Loucy (cell line): ENCODE measurements around the gene LSR.
A peak's percentile ranks its signal among the peaks of the same experiment; 100 is the strongest.

Source experiments
- H2AFZ ChIP-seq: fragments of 200-600 bp; sonication (generic); 2 replicates; pipeline ENCODE4 v1.6.0; 2016; ENCODE audit warnings: antibody characterized with exemption, mild to moderate bottlenecking, low read length, moderate library complexity
- H3F3A ChIP-seq: fragments of 200-600 bp; 2 replicates; pipeline ENCODE4 v1.6.0; 2016; ENCODE audit warnings: antibody characterized with exemption, low read depth, mild to moderate bottlenecking
- H3K27me3 ChIP-seq: fragments of 200-600 bp; sonication (generic); 2 replicates; pipeline ENCODE4 v1.6.1; 2014; ENCODE audit warnings: low read length, mild to moderate bottlenecking; ENCODE audit not compliant: insufficient read depth, poor library complexity, severe bottlenecking
- H3K36me3 ChIP-seq: fragments of 200-600 bp; sonication (generic); 2 replicates; pipeline ENCODE4 v1.6.1; 2016; ENCODE audit warnings: low read length; ENCODE audit not compliant: insufficient read depth
- H3K4me1 ChIP-seq: fragments of 200-600 bp; sonication (generic); 2 replicates; pipeline ENCODE4 v1.5.1; 2014; ENCODE audit warnings: low read length, mild to moderate bottlenecking; ENCODE audit not compliant: insufficient read depth, poor library complexity, severe bottlenecking
- H3K4me2 ChIP-seq: fragments of 200-600 bp; sonication (generic); 2 replicates; pipeline ENCODE4 v1.6.0; 2014; ENCODE audit warnings: antibody characterized with exemption, low read length, low read depth, mild to moderate bottlenecking; ENCODE audit not compliant: poor library complexity, severe bottlenecking
- H3K4me3 ChIP-seq: fragments of 200-600 bp; sonication (generic); 2 replicates; pipeline ENCODE4 v1.5.1; 2014; ENCODE audit warnings: low read length, mild to moderate bottlenecking, mixed read lengths; ENCODE audit not compliant: poor library complexity, severe bottlenecking
- H3K79me2 ChIP-seq: fragments of 200-600 bp; sonication (generic); 2 replicates; pipeline ENCODE4 v1.6.1; 2014; ENCODE audit warnings: low read length; ENCODE audit not compliant: insufficient read depth
- H3K9ac ChIP-seq: fragments of 200-600 bp; sonication (generic); 2 replicates; pipeline ENCODE4 v1.6.0; 2014; ENCODE audit warnings: mild to moderate bottlenecking, low read depth, low read length, moderate library complexity; ENCODE audit not compliant: poor library complexity, severe bottlenecking
- H3K9me2 ChIP-seq: fragments of 200-600 bp; sonication (generic); replicated peaks from 2 replicates; pipeline ENCODE4 v1.6.1; 2016; ENCODE audit warnings: low read depth, low read length, mixed read lengths
- H3K9me3 ChIP-seq: fragments of 200-600 bp; sonication (generic); 2 replicates; pipeline ENCODE4 v1.6.1; 2014; ENCODE audit warnings: mild to moderate bottlenecking, antibody characterized with exemption, low read length, low read depth; ENCODE audit not compliant: insufficient read depth
- H4K20me1 ChIP-seq: fragments of 200-600 bp; sonication (generic); 2 replicates; pipeline ENCODE4 v1.6.0; 2014; ENCODE audit warnings: antibody characterized with exemption, low read length, mild to moderate bottlenecking; ENCODE audit not compliant: insufficient read depth, poor library complexity, severe bottlenecking
- EZH2phosphoT487 ChIP-seq: fragments of 200-600 bp; IDR thresholded peaks from 2 replicates; pipeline ENCODE4 v1.6.1; 2018; ENCODE audit warnings: antibody characterized with exemption, mild to moderate bottlenecking, moderate library complexity, borderline replicate concordance
- TF ChIP-seq, protein P1 (sequence below): fragments of 200-600 bp; sonication (generic); conservative IDR thresholded peaks from 2 replicates; pipeline ENCODE4 v1.5.1; 2014; ENCODE audit warnings: mild to moderate bottlenecking, antibody characterized with exemption, low read length

LSR gene

GRCh38 chr19:35216016-35216832, 32.6 kb upstream of the LSR start:
- no peaks in the 10 kb centered on the region for H3K9me2 ChIP-seq
- H3K79me2 ChIP-seq, result no peaks in the 10 kb centered on the region
- peaks cover 25% of the 10 kb centered on the region for H3K4me1 ChIP-seq
- H4K20me1 ChIP-seq, result no peaks in the 10 kb centered on the region
- H3F3A ChIP-seq, result peaks cover 3% of the 10 kb centered on the region; the same call in 1 of the 2 replicates
- TF ChIP-seq EZH2phosphoT487, result no peak
- TF ChIP-seq, protein P1, sequence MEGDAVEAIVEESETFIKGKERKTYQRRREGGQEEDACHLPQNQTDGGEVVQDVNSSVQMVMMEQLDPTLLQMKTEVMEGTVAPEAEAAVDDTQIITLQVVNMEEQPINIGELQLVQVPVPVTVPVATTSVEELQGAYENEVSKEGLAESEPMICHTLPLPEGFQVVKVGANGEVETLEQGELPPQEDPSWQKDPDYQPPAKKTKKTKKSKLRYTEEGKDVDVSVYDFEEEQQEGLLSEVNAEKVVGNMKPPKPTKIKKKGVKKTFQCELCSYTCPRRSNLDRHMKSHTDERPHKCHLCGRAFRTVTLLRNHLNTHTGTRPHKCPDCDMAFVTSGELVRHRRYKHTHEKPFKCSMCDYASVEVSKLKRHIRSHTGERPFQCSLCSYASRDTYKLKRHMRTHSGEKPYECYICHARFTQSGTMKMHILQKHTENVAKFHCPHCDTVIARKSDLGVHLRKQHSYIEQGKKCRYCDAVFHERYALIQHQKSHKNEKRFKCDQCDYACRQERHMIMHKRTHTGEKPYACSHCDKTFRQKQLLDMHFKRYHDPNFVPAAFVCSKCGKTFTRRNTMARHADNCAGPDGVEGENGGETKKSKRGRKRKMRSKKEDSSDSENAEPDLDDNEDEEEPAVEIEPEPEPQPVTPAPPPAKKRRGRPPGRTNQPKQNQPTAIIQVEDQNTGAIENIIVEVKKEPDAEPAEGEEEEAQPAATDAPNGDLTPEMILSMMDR, result no peak
- H3K4me3 ChIP-seq, result no peak overlapping the region
- H3K4me2 ChIP-seq, result no peak overlapping the region
- no peaks in the 10 kb centered on the region for H3K9me3 ChIP-seq
- H3K9ac ChIP-seq, result no peak overlapping the region
- H2AFZ ChIP-seq, result no peak overlapping the region
- no peaks in the 10 kb centered on the region for H3K27me3 ChIP-seq
- H3K36me3 ChIP-seq, result no peaks in the 10 kb centered on the region

- TF ChIP-seq, protein P1, result peak; percentile 61
- TF ChIP-seq EZH2phosphoT487, result no peak
- H3K4me1 ChIP-seq, result peaks cover 18% of the 10 kb centered on the region
- no peaks in the 10 kb centered on the region for H3K9me2 ChIP-seq
- H3K27me3 ChIP-seq, result no peaks in the 10 kb centered on the region
- H2AFZ ChIP-seq, result no peak overlapping the region
- H3K9me3 ChIP-seq, result no peaks in the 10 kb centered on the region
- H4K20me1 ChIP-seq, result no peaks in the 10 kb centered on the region
- no peaks in the 10 kb centered on the region for H3K36me3 ChIP-seq
- H3K4me2 ChIP-seq, result no peak overlapping the region
- peaks cover 3% of the 10 kb centered on the region; the same call in 1 of the 2 replicates for H3F3A ChIP-seq
- no peak overlapping the region for H3K9ac ChIP-seq
- no peak overlapping the region for H3K4me3 ChIP-seq
- no peaks in the 10 kb centered on the region for H3K79me2 ChIP-seq
Measured at GRCh38 chr19:35216833-35217648, 31.8 kb upstream of the LSR start.

- Histone ChIP-seq H3K27me3 (no peaks in the 10 kb centered on the region), H3K36me3 (no peaks in the 10 kb centered on the region), H4K20me1 (no peaks in the 10 kb centered on the region), H3K4me2 (no peak overlapping the region), H3K4me1 (peaks cover 13% of the 10 kb centered on the region), H3K9me2 (no peaks in the 10 kb centered on the region), H3F3A (peaks cover 3% of the 10 kb centered on the region; the same call in 1 of the 2 replicates), H3K9me3 (no peaks in the 10 kb centered on the region), H3K9ac (no peak overlapping the region), H2AFZ (no peak overlapping the region), H3K79me2 (no peaks in the 10 kb centered on the region), H3K4me3 (no peak overlapping the region)
- TF ChIP-seq EZH2phosphoT487, result no peak
- TF ChIP-seq, protein P1, result no peak
Measured at GRCh38 chr19:35217649-35217990, 31.2 kb upstream of the LSR start.
